Thymus (tissue), 11 donors: ENCODE measurements around the gene SPOCK1. TPM values are rescaled to one million over a fixed set of nuclear protein-coding genes. Genes with fewer than 3 reads are reported as not detected.

Source experiments
- DNase-seq, 9 donors: peaks; one replicate each; pipeline ENCODE4 v3.0.0-alpha.2; 2013; ENCODE audit warnings: low spot score in 9 of 9, low read depth in 6 of 9, missing footprints in 1 of 9
- H3K27ac ChIP-seq, 2 donors: one replicate each; pipeline ENCODE4 v1.5.1; 2013; ENCODE audit warnings: control low read depth in 1 of 2, low read depth in 1 of 2, low read length in 1 of 2, mild to moderate bottlenecking in 1 of 2, moderate library complexity in 1 of 2
- H3K27me3 ChIP-seq, 2 donors: one replicate each; pipeline ENCODE4 v1.5.1; 2013; ENCODE audit warnings: low read length in 1 of 2; ENCODE audit not compliant: control insufficient read depth in 2 of 2, insufficient read depth in 1 of 2
- H3K36me3 ChIP-seq, 2 donors: one replicate each; pipeline ENCODE4 v1.5.1; 2013; ENCODE audit warnings: low read length in 1 of 2, mild to moderate bottlenecking in 1 of 2, moderate library complexity in 1 of 2; ENCODE audit not compliant: control insufficient read depth in 2 of 2, insufficient read depth in 2 of 2
- H3K4me1 ChIP-seq, 2 donors: one replicate each; pipeline ENCODE4 v1.5.1; 2013; ENCODE audit warnings: low read length in 2 of 2; ENCODE audit not compliant: control insufficient read depth in 2 of 2, insufficient read depth in 2 of 2
- H3K4me3 ChIP-seq, 2 donors: one replicate each; pipeline ENCODE4 v1.5.1; 2013; ENCODE audit warnings: low read length in 2 of 2, control low read depth in 1 of 2, mild to moderate bottlenecking in 1 of 2
- H3K9me3 ChIP-seq, 2 donors: one replicate each; pipeline ENCODE4 v1.5.1; 2013; ENCODE audit warnings: low read length in 1 of 2, mild to moderate bottlenecking in 1 of 2; ENCODE audit not compliant: control insufficient read depth in 2 of 2, insufficient read depth in 1 of 2
- WGBS: extraction: QIAGEN DNeasy Blood & Tissue Kit; methylation state at CpG from one replicate; pipeline ENCODE4 v1.1.7; 2013; 5-methylcytosine and 5-hydroxymethylcytosine counted together
- polyA plus RNA-seq: library from polyadenylated mRNA; stranded (reverse); fragments of 200-250 nt; gene quantifications from one replicate; pipeline ENCODE4 v1.2.3, GENCODE V29; 2013
- total RNA-seq: library from RNA; stranded (reverse); fragments of 120-200 nt; gene quantifications from one replicate; pipeline ENCODE4 v1.2.4, GENCODE V29; 2013
- donor health status: healthy.

Gene SPOCK1
- total and polyA plus RNA-seq, 2 donors = 3.7 to 8.6 TPM

DNA sequence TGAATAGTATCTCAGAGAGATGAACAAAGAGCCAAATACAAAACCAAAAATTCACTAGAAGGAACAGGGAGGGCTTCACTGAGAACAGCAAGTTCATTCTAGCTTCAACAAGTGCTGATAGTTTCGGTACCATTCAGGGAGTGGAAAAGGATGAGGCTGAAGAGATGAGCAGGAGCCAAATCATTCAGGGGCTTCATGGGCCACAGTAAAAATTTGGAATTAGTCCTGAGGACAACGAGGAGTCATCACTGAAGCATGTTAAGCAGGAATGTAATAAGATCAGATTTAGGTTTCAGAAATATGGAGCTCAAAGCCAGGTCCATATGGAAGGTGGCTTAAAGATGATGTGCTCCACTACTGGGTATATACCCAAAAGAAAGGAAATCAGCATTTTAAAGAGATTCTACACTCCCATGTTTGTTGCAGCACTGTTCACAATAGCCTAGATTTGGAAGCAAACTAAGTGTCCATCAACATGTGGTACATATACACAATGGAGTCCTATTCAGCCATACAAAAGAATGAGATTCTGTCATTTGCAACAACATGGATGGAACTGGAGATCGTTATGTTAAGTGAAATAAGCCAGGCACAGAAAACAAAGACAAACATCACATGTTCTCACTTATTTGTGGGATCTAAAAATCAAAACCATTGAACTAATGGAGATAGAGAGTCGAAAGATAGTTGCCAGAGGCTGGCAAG lies 36.2 kb downstream of the SPOCK1 start:
- peaks cover 0 to 11% of the 10 kb centered on the region in 2 donors for H3K4me1 ChIP-seq
- 88% methylated on average over 4 of the region's 4 CpGs for WGBS
- no peak overlapping the region for H3K27ac ChIP-seq
- H3K9me3 ChIP-seq = no peaks in the 10 kb centered on the region
- no peaks in the 10 kb centered on the region for H3K27me3 ChIP-seq
- H3K4me3 ChIP-seq = no peak overlapping the region
- DNase-seq = no peak
- H3K36me3 ChIP-seq = no peaks in the 10 kb centered on the region

DNA sequence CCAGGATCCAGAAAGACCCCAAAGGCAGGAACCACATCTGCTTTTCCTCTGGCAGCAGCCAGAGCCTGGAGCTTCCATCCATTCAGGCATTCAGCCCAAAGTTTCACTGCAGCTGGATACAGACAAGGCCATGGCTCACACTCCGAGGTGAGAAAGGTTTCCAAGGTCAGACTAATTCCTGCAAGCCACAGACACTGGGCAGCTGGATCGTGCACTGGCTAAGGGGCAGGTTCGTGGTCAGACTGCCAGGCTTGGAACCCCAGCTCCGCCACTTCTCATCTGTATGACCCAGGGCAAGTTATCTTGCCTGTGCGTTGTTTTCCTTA lies 36.9 kb downstream of the SPOCK1 start:
- Histone ChIP-seq H3K4me1 (peaks cover 0 to 11% of the 10 kb centered on the region in 2 donors), H3K27ac (no peak overlapping the region)
- 73% methylated on average over 5 of the region's 5 CpGs for WGBS

DNA sequence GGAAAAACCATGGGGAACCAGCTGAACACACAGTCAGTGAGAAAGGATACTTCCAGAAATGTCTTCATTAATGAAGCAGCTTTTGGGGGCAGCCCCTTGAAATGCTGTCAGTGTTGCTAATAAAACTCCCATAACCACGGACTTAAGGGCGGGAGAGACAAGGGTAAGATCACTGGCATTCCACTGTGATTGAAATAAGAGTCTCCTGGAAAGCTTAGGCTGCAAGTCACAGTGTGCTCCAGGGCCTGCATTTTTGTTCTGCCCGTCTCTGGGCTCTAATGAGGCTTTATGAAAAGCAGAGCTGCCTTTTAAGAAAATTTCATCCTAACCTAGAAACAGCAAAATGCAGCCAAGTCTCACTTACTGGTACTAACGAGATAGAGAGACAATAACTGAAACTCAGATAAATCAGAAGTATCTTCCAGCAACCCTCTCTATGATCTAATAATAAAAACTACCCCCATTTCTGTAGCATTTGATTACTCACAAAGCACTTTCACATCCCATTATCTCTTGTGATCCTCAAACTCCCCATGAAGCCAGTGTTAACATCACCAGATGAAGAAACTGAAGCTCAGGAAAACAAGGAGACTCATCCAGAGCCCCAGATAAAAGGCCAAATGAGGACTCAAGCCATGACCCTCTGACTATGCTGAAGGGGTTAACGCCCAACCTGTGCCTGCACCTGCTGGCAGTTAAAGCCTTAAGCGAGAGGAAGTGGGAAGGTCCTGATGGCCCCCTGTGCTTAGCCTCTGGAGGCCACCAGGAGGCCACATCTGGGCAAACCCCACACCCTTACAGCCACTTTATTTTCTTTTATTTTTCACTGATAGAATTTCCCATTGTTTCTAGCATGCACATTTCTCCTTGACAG lies 37.5 kb downstream of the SPOCK1 start:
- H3K27ac ChIP-seq = no peak overlapping the region
- peak in 4 of 9 donors; percentile 4 to 35 (median 14) for DNase-seq
- no peaks in the 10 kb centered on the region for H3K27me3 ChIP-seq
- no peaks in the 10 kb centered on the region for H3K9me3 ChIP-seq
- WGBS = 68% methylated on average over 6 of the region's 6 CpGs
- H3K4me1 ChIP-seq = peaks cover 0 to 11% of the 10 kb centered on the region in 2 donors
- H3K36me3 ChIP-seq = no peaks in the 10 kb centered on the region
- H3K4me3 ChIP-seq = no peak overlapping the region

More for the DNA sequence above, 36.9 kb downstream of the SPOCK1 start:
- no peaks in the 10 kb centered on the region for H3K36me3 ChIP-seq
- no peak for DNase-seq
- H3K27me3 ChIP-seq = no peaks in the 10 kb centered on the region
- no peaks in the 10 kb centered on the region for H3K9me3 ChIP-seq
- H3K4me3 ChIP-seq = no peak overlapping the region

DNA sequence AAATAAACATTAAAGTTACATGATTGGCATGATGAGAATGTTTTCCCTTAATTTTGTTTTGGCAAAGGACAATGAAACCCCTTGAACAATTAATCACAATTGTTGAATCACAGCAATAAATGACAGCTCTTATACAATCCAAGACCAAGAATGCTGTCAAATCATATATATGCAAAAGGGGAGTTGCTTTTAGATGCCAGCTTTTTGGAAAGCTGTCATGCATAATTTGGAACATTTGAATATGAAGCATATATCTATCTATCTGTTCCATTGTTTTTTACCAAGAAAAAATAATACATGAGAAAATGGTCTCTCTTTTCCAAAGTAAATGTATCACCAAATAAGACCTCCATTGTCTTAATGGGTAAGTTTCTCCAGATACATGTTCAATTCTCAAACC lies 44.5 kb downstream of the SPOCK1 start:
- no peaks in the 10 kb centered on the region for H3K4me1 ChIP-seq
- H3K4me3 ChIP-seq = no peak overlapping the region
- DNase-seq = no peak

DNA sequence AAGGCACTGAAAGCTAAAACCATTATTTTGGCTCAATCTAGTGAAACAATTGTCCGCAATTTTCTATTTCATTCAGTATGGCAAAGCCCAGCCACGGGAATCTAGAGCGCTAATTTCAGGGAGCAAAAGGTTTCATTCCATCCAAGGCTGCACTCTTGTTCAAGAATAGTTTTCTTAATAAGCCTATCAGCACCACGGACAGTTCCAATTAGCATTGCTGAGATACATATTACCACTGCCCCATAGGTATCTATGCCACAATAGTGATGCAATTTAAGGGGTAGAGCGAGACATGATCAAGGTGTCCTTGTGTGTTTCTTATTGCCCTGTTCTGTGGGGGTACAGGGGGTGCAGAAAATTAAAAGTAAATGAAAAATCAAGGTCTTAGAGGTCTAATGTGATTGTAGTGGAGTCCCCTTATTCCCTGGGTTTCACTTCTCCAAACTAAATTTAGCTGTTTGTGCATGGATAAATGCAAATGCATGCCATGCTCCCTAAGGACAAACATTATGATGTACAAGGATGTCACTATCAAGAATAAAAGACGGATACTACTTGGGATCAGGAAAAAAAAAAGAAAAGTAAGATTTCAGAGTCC lies 45.5 kb downstream of the SPOCK1 start:
- Histone ChIP-seq H3K4me3 (no peak overlapping the region), H3K27me3 (no peaks in the 10 kb centered on the region), H3K4me1 (no peaks in the 10 kb centered on the region), H3K27ac (no peak overlapping the region), H3K36me3 (no peaks in the 10 kb centered on the region), H3K9me3 (no peaks in the 10 kb centered on the region)
- WGBS = 53% methylated on average over 6 of the region's 6 CpGs
- peak in 6 of 9 donors; percentile 2 to 64 (median 23) for DNase-seq

More for the DNA sequence above, 44.5 kb downstream of the SPOCK1 start:
- no peak overlapping the region for H3K27ac ChIP-seq
- no peaks in the 10 kb centered on the region for H3K27me3 ChIP-seq
- no peaks in the 10 kb centered on the region for H3K36me3 ChIP-seq
- H3K9me3 ChIP-seq = no peaks in the 10 kb centered on the region

DNA sequence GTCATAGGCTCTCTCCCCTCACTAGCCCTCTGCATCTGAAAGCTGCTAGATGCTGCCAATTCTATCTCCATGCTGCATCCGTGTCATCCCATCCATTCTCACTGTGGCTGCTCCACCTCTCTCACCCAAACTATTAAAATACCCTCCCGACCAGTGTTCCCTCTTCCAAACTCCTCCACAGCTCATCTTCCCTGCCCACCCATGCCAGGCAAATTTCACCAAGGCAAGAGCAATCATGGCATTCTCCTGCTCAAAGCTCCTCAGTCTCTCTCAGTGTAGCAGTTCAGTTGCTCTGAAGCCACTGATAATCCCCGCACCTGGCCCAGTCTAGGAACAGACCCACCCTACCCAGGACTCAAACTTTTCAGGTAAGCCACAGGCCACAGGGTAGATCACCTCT lies 48.4 kb downstream of the SPOCK1 start:
- no peak for DNase-seq
- H3K36me3 ChIP-seq = no peaks in the 10 kb centered on the region
- H3K9me3 ChIP-seq = no peaks in the 10 kb centered on the region
- no peaks in the 10 kb centered on the region for H3K27me3 ChIP-seq
- 77% methylated on average over 3 of the region's 3 CpGs for whole genome bisulfite sequencing
- H3K4me1 ChIP-seq = no peaks in the 10 kb centered on the region
- no peak overlapping the region for H3K4me3 ChIP-seq
- H3K27ac ChIP-seq = no peak overlapping the region

DNA sequence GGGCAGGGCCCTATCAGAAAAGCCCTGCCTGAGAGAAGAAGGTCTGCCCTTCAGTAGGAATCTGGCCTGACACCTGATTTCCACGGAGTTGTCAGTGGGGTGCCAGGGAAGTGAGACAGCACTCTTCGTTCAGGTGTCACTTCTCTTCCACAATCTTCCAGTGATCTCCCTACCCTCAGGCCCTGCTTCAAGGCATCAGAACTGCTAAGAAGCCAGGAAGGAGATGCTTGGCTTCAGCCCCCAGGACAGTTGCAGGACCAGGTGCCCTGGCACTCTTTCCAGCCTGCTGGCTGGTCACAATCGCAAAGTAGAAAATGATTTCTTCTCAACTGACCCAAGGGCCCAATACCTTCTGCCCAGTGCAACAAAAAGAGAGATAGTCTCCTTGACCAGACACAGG lies 50.3 kb downstream of the SPOCK1 start:
- 67% methylated on average over 3 of the region's 3 CpGs for WGBS
- no peak overlapping the region for H3K4me3 ChIP-seq
- DNase-seq = no peak

DNA sequence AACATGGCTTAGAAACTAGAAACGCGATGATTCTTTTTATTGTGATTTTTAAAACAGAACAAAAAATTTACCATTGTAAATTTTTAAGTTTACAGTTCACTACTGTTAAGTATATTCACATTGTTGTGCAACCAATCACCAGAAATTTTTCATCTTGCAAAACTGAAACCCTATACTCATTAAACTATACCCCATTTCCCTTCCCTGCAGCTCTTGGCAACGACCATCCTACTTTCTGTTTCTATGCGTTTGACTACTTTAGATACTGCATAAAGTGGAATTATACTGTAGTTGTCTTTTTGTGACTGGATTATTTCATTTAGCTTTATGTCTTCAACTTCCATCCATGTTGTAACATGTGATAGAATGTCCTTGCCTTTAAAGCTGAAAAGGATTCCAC lies 52.5 kb downstream of the SPOCK1 start:
- H3K36me3 ChIP-seq = no peaks in the 10 kb centered on the region
- no peaks in the 10 kb centered on the region for H3K4me1 ChIP-seq
- no peaks in the 10 kb centered on the region for H3K9me3 ChIP-seq
- no peak overlapping the region for H3K4me3 ChIP-seq
- H3K27me3 ChIP-seq = no peaks in the 10 kb centered on the region
- 84% methylated on average over 4 of the region's 4 CpGs for WGBS
- H3K27ac ChIP-seq = no peak overlapping the region
- no peak for DNase-seq

More for the DNA sequence above, 50.3 kb downstream of the SPOCK1 start:
- no peaks in the 10 kb centered on the region for H3K27me3 ChIP-seq
- no peaks in the 10 kb centered on the region for H3K4me1 ChIP-seq
- no peaks in the 10 kb centered on the region for H3K9me3 ChIP-seq
- no peak overlapping the region for H3K27ac ChIP-seq
- no peaks in the 10 kb centered on the region for H3K36me3 ChIP-seq

DNA sequence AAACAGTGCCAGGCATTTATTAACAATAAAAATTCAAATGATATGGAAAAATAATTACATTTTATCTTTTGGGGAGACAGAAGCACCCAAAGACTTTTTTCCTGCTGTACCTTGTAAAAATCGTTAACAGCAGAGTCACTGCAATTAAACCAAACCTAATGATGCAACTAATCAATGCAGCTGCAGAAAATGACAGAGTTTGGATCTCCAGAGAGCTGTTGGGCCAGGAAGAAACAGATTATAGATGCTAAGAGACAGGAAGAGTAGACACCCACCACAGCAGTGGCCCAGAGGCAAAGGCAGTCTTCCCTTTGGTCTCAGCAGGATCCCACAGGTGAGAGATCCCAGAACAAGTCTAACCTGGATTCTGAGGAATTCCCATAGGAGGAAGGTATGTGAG lies 53.0 kb downstream of the SPOCK1 start:
- no peak for DNase-seq
- Histone ChIP-seq H3K4me3 (no peak overlapping the region), H3K9me3 (no peaks in the 10 kb centered on the region), H3K4me1 (no peaks in the 10 kb centered on the region), H3K36me3 (no peaks in the 10 kb centered on the region), H3K27me3 (no peaks in the 10 kb centered on the region), H3K27ac (no peak overlapping the region)
- WGBS = 78% methylated on average over 1 of the region's 1 CpG
